HG02571 (cell line): ENCODE data around the gene CEP120.
"Not testable (repeated sequence)": the region's sequence is repeated elsewhere in the genome, so short reads cannot be mapped to it uniquely, and the experiment has no call there.

Experiments
- ATAC-seq: cut with Tn5 transposase; IDR thresholded peaks from one replicate; pipeline ENCODE4 v1.9.1; 2021; ENCODE audit warnings: mild to moderate bottlenecking, moderate library complexity; ENCODE audit not compliant: unreplicated experiment

CEP120 gene

GRCh38 chr5:123391009-123391408 is 32.2 kb downstream of the CEP120 start:
- no peak for ATAC-seq

- no peak for ATAC-seq
These were observed 33.4 kb downstream of the CEP120 start for GRCh38 chr5:123389794-123390193.

- no peak for ATAC-seq
These were observed 35.9 kb downstream of the CEP120 start for GRCh38 chr5:123387313-123387712.

- no peak for ATAC-seq
These were observed 41.0 kb downstream of the CEP120 start for GRCh38 chr5:123382252-123382651.

- ATAC-seq = no peak
These were observed 51.5 kb downstream of the CEP120 start for GRCh38 chr5:123371575-123372179.

GRCh38 chr5:123369371-123369968 is 53.7 kb downstream of the CEP120 start:
- no peak for ATAC-seq

GRCh38 chr5:123367739-123368138 is 55.5 kb downstream of the CEP120 start:
- ATAC-seq = no peak

GRCh38 chr5:123365156-123365555 is 58.0 kb downstream of the CEP120 start:
- ATAC-seq = no peak

- no peak for ATAC-seq
These were observed 58.6 kb downstream of the CEP120 start for GRCh38 chr5:123364441-123365155.

- ATAC-seq = no peak
These were observed 62.3 kb downstream of the CEP120 start for GRCh38 chr5:123360910-123361309.

GRCh38 chr5:123360201-123360571 is 63.0 kb downstream of the CEP120 start:
- no peak for ATAC-seq

GRCh38 chr5:123359454-123360200 is 63.6 kb downstream of the CEP120 start:
- ATAC-seq = no peak

GRCh38 chr5:123358751-123359150 is 64.5 kb downstream of the CEP120 start:
- ATAC-seq = no peak

GRCh38 chr5:123358304-123358703 is 64.9 kb downstream of the CEP120 start:
- ATAC-seq = no peak

GRCh38 chr5:123351820-123352219 is 71.4 kb downstream of the CEP120 start:
- no peak for ATAC-seq

GRCh38 chr5:123351240-123351639 is 72.0 kb downstream of the CEP120 start:
- ATAC-seq = no peak

- ATAC-seq = no peak
These were observed 72.5 kb downstream of the CEP120 start for GRCh38 chr5:123350742-123351141.

- ATAC-seq = no peak
These were observed 78.3 kb downstream of the CEP120 start for GRCh38 chr5:123344816-123345426.

- no peak for ATAC-seq
These were observed 82.3 kb downstream of the CEP120 start for GRCh38 chr5:123340928-123341327.

GRCh38 chr5:123308377-123308776 is 114.8 kb downstream of the CEP120 start:
- not testable (repeated sequence) for ATAC-seq

- ATAC-seq = no peak
These were observed 117.5 kb downstream of the CEP120 start for GRCh38 chr5:123305751-123306150.
